ENCODE results near the gene XIRP1. TPM values are rescaled to one million over a fixed set of nuclear protein-coding genes. Genes with fewer than 3 reads are reported as not detected.

Gene XIRP1
- 0.02 to 0.18 TPM (median 0.06 TPM) in 5 replicates for total RNA-seq (2022; extraction: Qiagen RNA extraction; ENCODE audit: low read depth)

GRCh38 chr3:39192490-39193092, at the start of gene XIRP1:
XIRP1 (minus strand) TSS chr3:39192595; CDS start chr3:39189445, 3,150 bp downstream.

Other genes with a start within 250 kb of the XIRP1 start
- gene SCN11A, start 140.7 kb downstream of the XIRP1 start, total RNA-seq (2022; extraction: Qiagen RNA extraction; ENCODE audit: low read depth): 0.02 TPM in 2 of 5 replicates, not detected in the others
- 16.0 to 24.9 TPM (median 24.2 TPM) in 5 replicates for gene WDR48, start 140.6 kb downstream of the XIRP1 start, total RNA-seq (2022; extraction: Qiagen RNA extraction; ENCODE audit: low read depth)
- 24.0 to 39.8 TPM (median 32.8 TPM) in 5 replicates for gene GORASP1, start 85.0 kb downstream of the XIRP1 start, total RNA-seq (2022; extraction: Qiagen RNA extraction; ENCODE audit: low read depth)
- gene TTC21A, start 84.9 kb downstream of the XIRP1 start, total RNA-seq (2022; extraction: Qiagen RNA extraction; ENCODE audit: low read depth): 1.2 to 2.9 TPM (median 2.1 TPM) in 5 replicates
- 12.6 to 18.6 TPM (median 16.4 TPM) in 5 replicates for gene CSRNP1, start 39.0 kb downstream of the XIRP1 start, total RNA-seq (2022; extraction: Qiagen RNA extraction; ENCODE audit: low read depth)
- gene CX3CR1, start 87.4 kb upstream of the XIRP1 start, total RNA-seq (2022; extraction: Qiagen RNA extraction; ENCODE audit: low read depth): not detected in 5 replicates
- gene CCR8, start 137.1 kb upstream of the XIRP1 start, total RNA-seq (2022; extraction: Qiagen RNA extraction; ENCODE audit: low read depth): not detected in 5 replicates
- 36.7 to 45.9 TPM (median 38.0 TPM) in 5 replicates for gene SLC25A38, start 190.8 kb upstream of the XIRP1 start, total RNA-seq (2022; extraction: Qiagen RNA extraction; ENCODE audit: low read depth)
- 2,440 to 2,963 TPM (median 2,631 TPM) in 5 replicates for gene RPSA, start 214.1 kb upstream of the XIRP1 start, total RNA-seq (2022; extraction: Qiagen RNA extraction; ENCODE audit: low read depth)